ENCODE data around the gene HOMER3. TPM values are rescaled to one million over a fixed set of nuclear protein-coding genes. Genes with fewer than 3 reads are reported as not detected.

The HOMER3 gene
- total RNA-seq, 1 donor from 2014 or later: 50.6 TPM

DNA sequence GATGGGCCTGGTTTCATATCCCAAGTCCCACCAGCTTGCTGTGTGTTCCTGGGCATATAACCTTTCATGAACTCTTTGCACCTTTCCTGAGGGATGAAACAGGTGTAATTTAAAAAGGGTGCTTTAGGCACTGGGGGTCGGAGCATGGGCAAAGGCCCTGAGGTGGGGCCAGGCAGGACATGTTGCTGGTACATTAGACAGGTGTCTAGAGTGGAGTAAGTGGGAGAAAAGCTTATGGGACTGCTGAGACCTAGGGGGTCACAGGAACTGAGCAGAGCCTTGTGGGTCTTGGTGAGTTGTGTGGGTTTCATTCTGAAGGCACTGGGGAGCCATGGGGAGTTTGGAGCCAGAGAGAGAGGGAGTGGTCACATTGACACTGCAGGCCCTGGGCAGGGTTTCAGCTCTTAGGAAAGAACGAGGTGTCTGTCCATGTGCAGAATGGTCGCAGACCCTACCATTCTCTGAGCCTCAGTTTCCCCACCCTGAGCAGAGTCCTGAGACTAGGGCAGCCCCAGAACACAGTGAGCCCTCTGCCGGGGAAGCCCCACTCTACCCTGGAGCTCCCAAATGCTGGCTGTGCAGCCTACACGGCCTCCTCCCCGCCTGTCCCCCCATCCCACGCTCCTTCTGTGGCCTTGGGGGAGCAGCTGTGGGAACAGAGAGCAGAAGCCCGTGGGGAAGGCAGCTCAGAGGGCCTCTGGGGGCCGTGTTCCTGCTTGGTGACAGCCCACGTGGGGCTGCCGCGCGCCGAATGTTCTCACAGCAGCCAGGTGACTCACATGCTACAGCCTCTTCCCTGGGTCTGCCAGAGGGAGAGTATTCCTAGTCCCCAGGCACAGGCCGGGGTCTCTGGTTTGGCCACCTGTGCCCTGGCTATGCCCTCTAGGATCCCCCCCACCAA, 7.3 kb upstream of the HOMER3 start:
- TF ChIP-seq, protein P1, sequence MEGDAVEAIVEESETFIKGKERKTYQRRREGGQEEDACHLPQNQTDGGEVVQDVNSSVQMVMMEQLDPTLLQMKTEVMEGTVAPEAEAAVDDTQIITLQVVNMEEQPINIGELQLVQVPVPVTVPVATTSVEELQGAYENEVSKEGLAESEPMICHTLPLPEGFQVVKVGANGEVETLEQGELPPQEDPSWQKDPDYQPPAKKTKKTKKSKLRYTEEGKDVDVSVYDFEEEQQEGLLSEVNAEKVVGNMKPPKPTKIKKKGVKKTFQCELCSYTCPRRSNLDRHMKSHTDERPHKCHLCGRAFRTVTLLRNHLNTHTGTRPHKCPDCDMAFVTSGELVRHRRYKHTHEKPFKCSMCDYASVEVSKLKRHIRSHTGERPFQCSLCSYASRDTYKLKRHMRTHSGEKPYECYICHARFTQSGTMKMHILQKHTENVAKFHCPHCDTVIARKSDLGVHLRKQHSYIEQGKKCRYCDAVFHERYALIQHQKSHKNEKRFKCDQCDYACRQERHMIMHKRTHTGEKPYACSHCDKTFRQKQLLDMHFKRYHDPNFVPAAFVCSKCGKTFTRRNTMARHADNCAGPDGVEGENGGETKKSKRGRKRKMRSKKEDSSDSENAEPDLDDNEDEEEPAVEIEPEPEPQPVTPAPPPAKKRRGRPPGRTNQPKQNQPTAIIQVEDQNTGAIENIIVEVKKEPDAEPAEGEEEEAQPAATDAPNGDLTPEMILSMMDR (IDR thresholded peaks at IDR 0.05): no peak
- DNase-seq (ENCODE audit: low spot score): no peak
- Mint-ChIP-seq H3K36me3 (ENCODE audit: low read depth) (peaks cover 4% of the 10 kb centered on the region), H3K9me3 (ENCODE audit: low read depth) (no peaks in the 10 kb centered on the region), H3K4me1 (ENCODE audit: low read depth) (peaks cover 5% of the 10 kb centered on the region), H3K27ac (ENCODE audit: unreplicated experiment) (no peak overlapping the region), H3K27me3 (ENCODE audit: low read depth) (no peaks in the 10 kb centered on the region), H3K4me3 (ENCODE audit: unreplicated experiment) (no peak overlapping the region)

DNA sequence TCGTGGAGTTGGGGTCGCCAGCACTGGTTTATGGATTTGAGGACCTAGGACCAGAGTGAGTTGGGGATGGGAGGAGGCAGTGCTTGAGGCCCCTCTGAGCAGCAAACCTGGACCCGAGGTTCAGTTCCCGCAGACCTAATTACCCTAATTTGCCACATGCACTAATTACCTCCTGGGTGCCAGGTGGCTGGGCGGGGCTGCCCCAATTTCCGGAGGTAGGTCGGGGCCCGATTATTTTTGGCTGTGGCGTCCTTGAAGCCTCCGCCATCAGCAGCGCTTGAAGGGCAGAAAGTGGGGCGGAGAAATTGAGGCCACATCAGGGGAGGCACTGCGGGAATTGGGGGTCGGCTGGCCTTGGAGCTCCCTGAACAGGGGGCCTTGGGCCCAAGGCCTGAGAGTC, 5.9 kb upstream of the HOMER3 start:
- TF ChIP-seq, protein P1 (IDR thresholded peaks at IDR 0.05): no peak
- Mint-ChIP-seq H3K27me3 (ENCODE audit: low read depth) (no peaks in the 10 kb centered on the region), H3K4me3 (ENCODE audit: unreplicated experiment) (no peak overlapping the region), H3K4me1 (ENCODE audit: low read depth) (peaks cover 5% of the 10 kb centered on the region), H3K36me3 (ENCODE audit: low read depth) (peaks cover 4% of the 10 kb centered on the region), H3K27ac (ENCODE audit: unreplicated experiment) (no peak overlapping the region), H3K9me3 (ENCODE audit: low read depth) (no peaks in the 10 kb centered on the region)
- DNase-seq (ENCODE audit: low spot score): no peak

GRCh38 chr19:18946335-18946734, 5.3 kb upstream of the HOMER3 start:
- Mint-ChIP-seq H3K36me3 (ENCODE audit: low read depth) (peaks cover 4% of the 10 kb centered on the region), H3K27me3 (ENCODE audit: low read depth) (no peaks in the 10 kb centered on the region), H3K9me3 (ENCODE audit: low read depth) (no peaks in the 10 kb centered on the region), H3K4me3 (ENCODE audit: unreplicated experiment) (no peak overlapping the region), H3K27ac (ENCODE audit: unreplicated experiment) (no peak overlapping the region), H3K4me1 (ENCODE audit: low read depth) (peaks cover 2% of the 10 kb centered on the region)
- no peak for DNase-seq (ENCODE audit: low spot score)
- TF ChIP-seq, protein P1 (IDR thresholded peaks at IDR 0.05): no peak

- DNase-seq (ENCODE audit: low spot score): no peak
- Mint-ChIP-seq H3K36me3 (ENCODE audit: low read depth) (peaks cover 4% of the 10 kb centered on the region), H3K9me3 (ENCODE audit: low read depth) (no peaks in the 10 kb centered on the region), H3K27ac (ENCODE audit: unreplicated experiment) (no peak overlapping the region), H3K4me1 (ENCODE audit: low read depth) (peaks cover 2% of the 10 kb centered on the region), H3K4me3 (ENCODE audit: unreplicated experiment) (no peak overlapping the region), H3K27me3 (ENCODE audit: low read depth) (no peaks in the 10 kb centered on the region)
- TF ChIP-seq, protein P1 (IDR thresholded peaks at IDR 0.05): no peak
Observed at GRCh38 chr19:18945297-18945696, 4.3 kb upstream of the HOMER3 start.

GRCh38 chr19:18943465-18943864, 2.4 kb upstream of the HOMER3 start:
- Mint-ChIP-seq H3K4me3 (ENCODE audit: unreplicated experiment) (no peak overlapping the region), H3K9me3 (ENCODE audit: low read depth) (no peaks in the 10 kb centered on the region), H3K27ac (ENCODE audit: unreplicated experiment) (no peak overlapping the region), H3K27me3 (ENCODE audit: low read depth) (no peaks in the 10 kb centered on the region), H3K4me1 (ENCODE audit: low read depth) (peaks cover 16% of the 10 kb centered on the region), H3K36me3 (ENCODE audit: low read depth) (peaks cover 4% of the 10 kb centered on the region)
- no peak for DNase-seq (ENCODE audit: low spot score)
- TF ChIP-seq, protein P1 (IDR thresholded peaks at IDR 0.05): no peak
